LHCN-M2 (cell line): ENCODE measurements around the gene LBHD1. TPM values are rescaled to one million over a fixed set of nuclear protein-coding genes. Genes with fewer than 3 reads are reported as not detected.
A peak's percentile ranks its signal among the peaks of the same experiment; 100 is the strongest.
"Not testable (repeated sequence)": the region's sequence is repeated elsewhere in the genome, so short reads cannot be mapped to it uniquely, and the experiment has no call there.

Source experiments
- DNase-seq: peaks from one replicate; pipeline ENCODE4 v3.0.0-alpha.2; 2012; ENCODE audit warnings: low read depth
- total RNA-seq: library from RNA; depleted of rRNA; stranded (reverse); fragments of >200 nt; gene quantifications from 2 replicates; pipeline ENCODE4 v1.2.3, GENCODE V29; 2014

The LBHD1 gene
- total RNA-seq, 1 experiment from 2014 or later, result 4.7 TPM

GRCh38 chr11:62694455-62695167 is 22.5 kb upstream of the LBHD1 start:
- peak; percentile 84 for DNase-seq

GRCh38 chr11:62693624-62694023 is 21.6 kb upstream of the LBHD1 start:
- DNase-seq, result not testable (repeated sequence)

DNA sequence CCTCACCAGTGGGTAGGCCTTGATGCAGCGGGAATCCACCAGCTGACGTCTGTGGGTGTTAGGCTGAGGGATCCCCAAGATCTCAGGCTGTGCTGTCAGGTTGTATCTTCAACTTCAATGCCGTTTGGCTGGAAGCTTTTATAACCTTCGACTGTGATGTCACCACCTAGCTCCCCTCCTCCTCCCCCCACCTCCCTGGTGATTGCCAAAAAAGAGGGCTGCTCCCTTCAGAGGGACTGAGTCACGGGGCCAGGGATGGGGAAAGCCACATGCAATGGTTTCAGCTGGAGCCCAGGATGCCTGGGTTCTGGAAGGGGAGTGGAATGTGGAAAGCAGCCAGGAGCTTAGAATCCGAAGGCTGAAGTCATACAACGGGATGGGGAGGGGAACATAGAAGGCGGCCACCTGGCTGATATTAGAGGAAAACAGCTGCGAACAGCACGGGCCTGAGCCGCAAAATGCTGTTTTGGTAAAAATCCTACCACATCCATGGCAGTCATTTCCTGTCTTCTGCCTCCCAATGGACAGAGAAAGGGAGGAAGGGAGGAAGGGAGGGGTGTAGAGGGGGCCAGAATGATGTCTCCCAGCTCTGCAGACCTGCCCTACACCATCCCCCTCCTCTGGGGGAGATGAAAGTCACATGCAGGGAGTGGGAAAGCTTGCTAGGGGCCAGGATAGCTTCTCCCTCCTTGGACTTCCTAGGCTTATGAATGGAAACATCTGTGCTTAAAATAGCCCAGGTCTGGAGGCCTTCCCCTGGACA is 17.5 kb upstream of the LBHD1 start, which contains the start of gene LRRN4CL:
Gene LRRN4CL, minus strand, starts transcription at position 110 of the 763 bp plus-strand sequence. CDS start 1,022 bp downstream, outside the sequence.
- DNase-seq, result peak; percentile 100

DNA sequence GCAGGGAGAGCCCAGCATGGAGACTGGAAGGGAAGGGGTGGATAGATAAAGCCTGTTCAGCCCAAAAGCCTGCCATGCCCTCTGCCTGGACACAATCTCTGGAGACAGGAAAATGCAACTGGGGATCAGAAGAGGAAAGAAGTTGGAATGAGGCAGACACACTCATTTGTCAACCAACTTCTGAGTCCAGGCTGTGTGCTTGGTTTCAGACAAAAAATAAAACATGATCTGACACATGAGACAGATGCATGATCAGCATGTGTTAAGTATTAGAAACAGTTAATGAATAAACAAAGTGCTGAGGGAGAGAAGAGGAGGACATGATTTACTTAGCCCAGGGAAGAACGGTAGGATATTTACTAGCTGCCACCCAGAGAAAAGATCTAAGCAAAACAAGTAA is 16.4 kb upstream of the LBHD1 start:
- no peak for DNase-seq

DNA sequence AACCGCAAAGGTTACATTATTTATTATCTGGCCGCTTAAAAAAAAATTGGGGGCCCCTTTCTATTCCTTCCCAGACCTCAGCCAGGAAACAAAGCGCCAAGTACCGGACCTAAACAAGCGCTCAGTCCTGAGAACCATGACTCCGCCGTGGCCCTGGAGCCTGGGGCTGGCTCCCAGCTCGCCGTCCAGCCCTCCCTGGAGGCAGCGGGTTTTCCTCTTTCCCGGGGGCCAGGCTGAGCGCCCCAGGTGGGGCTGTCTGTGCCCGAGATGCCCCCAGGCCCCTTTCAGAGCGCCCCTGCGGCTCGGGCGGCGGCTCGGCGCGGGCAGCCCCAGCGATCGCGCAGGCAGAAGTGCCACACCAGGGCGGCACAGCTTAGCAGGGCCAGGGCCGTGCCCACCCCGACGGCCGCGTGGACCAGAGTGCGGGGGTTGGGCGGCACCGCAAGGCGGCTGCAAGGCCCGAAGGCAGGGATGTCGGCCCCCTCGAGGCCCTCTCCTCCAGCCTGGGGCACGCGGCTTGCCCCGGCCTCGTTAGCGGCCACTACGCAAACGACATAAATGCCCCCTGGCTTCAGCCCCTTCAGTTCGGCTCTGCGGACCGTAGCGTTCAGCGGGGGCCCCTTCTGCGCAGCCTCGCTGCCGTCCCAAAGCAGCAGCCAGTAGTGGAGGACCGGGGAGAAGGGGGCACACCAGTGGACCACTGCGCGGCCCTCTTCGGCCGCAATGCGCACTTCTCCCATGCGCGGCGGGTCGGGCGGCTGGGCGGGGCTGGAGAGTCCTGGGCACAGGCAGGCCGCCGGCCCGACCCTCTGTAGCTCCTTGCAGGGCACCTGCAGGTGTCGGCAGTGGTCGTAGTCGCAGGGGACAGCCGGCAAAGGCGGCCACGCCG is 15.7 kb upstream of the LBHD1 start:
- DNase-seq, result no peak

- DNase-seq, result no peak
These were observed 10.5 kb upstream of the LBHD1 start for GRCh38 chr11:62682518-62682917.

GRCh38 chr11:62680825-62681240 is 8.8 kb upstream of the LBHD1 start:
- peak; percentile 87 for DNase-seq

GRCh38 chr11:62678770-62679696 is 7.0 kb upstream of the LBHD1 start, which contains the start of gene UBXN1:
Gene UBXN1, minus strand, starts transcription at chr11:62679073. Its CDS starts 150 bp downstream, at chr11:62678923.
- peak; percentile 91 for DNase-seq

DNA sequence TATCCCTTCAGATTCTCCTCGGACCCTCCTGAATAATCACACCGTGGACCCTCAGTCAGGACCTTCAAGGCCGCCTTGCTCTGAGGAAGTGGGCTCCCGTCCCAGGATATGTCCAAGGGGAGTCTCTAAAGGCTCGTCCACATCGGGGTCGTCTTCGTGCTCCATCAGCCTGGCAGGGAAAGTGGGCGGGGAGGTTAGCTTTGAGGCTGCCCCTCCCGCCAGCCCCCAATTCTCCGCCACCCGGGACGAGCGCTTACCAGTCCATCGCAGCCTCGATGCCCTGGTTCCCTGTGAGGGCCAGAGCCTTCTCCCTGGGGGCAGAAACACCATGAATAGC is 6.3 kb upstream of the LBHD1 start:
- DNase-seq, result no peak

DNA sequence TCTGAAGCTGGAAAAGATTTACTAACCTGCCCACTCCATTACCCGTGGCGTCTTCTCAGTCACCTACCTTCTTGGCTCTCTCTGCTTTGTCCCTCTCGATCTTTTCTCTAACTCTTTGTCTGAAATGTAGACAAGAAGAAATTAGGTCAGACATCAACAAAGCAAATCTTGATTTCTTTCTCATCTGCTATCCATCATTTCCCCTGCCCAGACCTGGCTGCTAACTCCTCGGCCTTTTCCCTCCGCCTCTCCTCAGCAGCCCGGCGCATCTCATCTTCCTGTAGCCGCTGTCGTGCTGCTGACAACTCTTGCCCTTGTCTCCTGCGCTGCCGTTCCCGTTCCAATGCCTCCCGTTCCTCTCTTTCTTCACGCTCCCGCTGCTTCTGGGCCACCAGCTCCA is 5.6 kb upstream of the LBHD1 start:
- DNase-seq, result no peak

DNA sequence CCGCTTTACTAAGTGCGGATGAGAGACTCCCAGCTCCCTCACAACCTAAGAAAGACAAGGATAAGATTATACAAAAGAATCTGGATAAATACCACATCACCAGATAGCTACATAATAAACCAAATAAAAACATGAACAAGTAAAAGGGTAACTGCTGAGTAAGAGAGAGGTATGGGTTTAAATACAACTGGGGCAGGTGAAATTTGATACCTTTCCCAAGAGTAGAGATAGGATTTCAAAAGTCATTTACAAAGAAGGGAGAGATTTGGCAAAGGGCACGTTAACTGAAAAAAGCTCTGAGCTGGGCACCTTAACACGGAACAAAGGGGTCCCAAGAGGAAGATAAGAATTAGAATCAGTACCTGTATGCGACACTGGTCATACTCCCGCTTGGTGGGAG is 5.1 kb upstream of the LBHD1 start:
- no peak for DNase-seq

- DNase-seq, result no peak
These were observed 4.6 kb upstream of the LBHD1 start for GRCh38 chr11:62676698-62677097.

DNA sequence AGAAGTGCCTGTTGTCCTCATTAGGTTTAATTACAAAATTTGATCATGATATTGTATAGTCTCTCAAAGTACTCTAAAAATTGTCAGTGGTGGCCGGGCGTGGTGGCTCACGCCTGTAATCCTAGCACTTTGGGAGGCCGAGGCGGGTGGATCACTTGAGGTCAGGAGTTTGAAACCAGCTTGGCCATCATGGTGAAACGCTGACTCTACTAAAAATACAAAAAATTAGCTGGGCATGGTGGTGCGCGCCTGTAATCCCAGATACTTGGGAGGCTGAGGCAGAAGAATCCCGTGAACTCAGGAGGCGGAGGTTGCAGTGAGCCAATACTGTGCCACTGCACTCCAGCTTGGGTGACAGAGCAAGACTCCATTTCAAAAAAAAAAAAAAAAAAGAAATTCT is 3.3 kb upstream of the LBHD1 start:
- DNase-seq, result not testable (repeated sequence)

DNA sequence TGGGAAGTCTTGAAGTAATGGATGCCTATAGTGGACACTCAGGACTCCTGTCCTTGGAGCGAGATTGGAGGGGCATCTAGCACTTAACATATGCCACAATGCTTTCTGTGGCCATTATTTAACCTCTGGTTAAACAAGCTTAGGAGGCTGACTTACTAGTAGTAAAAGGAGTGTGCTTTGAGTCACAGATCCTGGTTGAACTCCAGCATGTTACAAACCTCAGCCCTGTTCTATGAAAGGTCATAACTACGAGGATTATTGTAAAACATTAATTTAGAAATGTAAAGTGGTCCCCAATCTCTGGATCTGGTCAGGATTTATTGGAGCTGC is 1.1 kb upstream of the LBHD1 start:
- no peak for DNase-seq

DNA sequence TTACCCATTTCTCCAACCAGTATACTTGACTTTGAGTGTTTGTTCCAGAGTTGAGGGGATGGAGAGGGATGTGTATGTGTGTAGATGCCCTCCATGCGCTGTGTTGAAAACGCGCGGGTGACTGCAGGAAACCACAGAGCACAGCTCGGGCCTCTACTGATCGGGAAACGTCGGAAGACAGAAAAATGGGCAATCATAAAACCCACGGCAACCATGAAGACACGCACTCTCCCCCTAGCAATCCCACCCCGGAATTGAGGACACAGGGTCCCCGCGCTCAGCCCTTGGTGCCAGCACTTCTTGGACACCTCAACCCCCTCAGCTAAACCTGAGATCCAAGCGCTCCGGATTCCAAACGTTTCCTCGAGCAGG is 845 bp downstream of the LBHD1 start:
- no peak for DNase-seq

- DNase-seq, result no peak
These were observed 2.5 kb downstream of the LBHD1 start for GRCh38 chr11:62669420-62670161.

GRCh38 chr11:62667460-62667859 is 4.6 kb downstream of the LBHD1 start:
- no peak for DNase-seq

GRCh38 chr11:62666259-62666926 is 5.7 kb downstream of the LBHD1 start:
- no peak for DNase-seq

GRCh38 chr11:62665599-62666258 is 6.3 kb downstream of the LBHD1 start:
- peak; percentile 52 for DNase-seq
